Ishikawa (cell line): ENCODE measurements around the gene RFX4.

Source experiments
- CREB1 ChIP-seq: IDR thresholded peaks from 2 replicates; pipeline ENCODE4 v1.6.1; 2012; ENCODE audit warnings: low read depth
- EGR1 ChIP-seq: IDR thresholded peaks from 2 replicates; pipeline ENCODE4 v1.6.1; 2012
- EP300 ChIP-seq: IDR thresholded peaks from 2 replicates; pipeline ENCODE4 v1.6.1; 2012; ENCODE audit warnings: borderline replicate concordance
- NFIC ChIP-seq: IDR thresholded peaks from 2 replicates; pipeline ENCODE4 v1.6.1; 2012
- RAD21 ChIP-seq: IDR thresholded peaks from 2 replicates; pipeline ENCODE4 v1.6.1; 2012; ENCODE audit warnings: low read depth
- TAF1 ChIP-seq: IDR thresholded peaks from 2 replicates; pipeline ENCODE4 v1.6.1; 2012; ENCODE audit warnings: low read depth, mild to moderate bottlenecking
- TCF12 ChIP-seq: IDR thresholded peaks from 2 replicates; pipeline ENCODE4 v1.6.1; 2012; ENCODE audit warnings: low read depth
- YY1 ChIP-seq: IDR thresholded peaks from 2 replicates; pipeline ENCODE4 v1.6.1; 2012; ENCODE audit warnings: low read depth
- ZBTB7A ChIP-seq: IDR thresholded peaks from 2 replicates; pipeline ENCODE4 v1.6.1; 2012; ENCODE audit warnings: low read depth
- TF ChIP-seq, protein P1 (sequence below): IDR thresholded peaks from 2 replicates; pipeline ENCODE4 v1.6.1; 2012
- TF ChIP-seq, protein P2 (sequence below): IDR thresholded peaks from 2 replicates; pipeline ENCODE4 v1.6.1; 2012
- TF ChIP-seq, protein P3 (sequence below): IDR thresholded peaks from 2 replicates; pipeline ENCODE4 v1.6.1; 2012; ENCODE audit warnings: low read depth, mild to moderate bottlenecking

The RFX4 gene

DNA sequence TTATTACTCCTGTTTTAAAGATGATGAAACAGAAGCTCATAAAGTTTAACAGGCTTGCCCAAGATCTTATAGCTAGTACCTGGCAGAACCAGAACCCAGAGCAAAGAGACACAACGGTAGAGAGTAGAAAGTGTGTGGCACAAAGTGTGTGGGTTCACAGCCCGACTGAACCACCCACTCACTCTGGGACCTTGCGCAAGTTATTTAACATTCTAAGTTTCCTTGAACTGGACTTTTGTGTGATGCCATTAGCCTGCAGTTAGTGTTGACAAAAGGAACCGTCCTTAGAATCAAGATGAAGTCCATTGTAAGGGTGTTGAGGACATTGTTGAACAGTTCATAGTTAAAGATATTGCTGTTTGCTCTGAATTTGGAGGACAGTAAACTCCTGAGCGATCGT lies 161.8 kb downstream of the RFX4 start:
- TF ChIP-seq, protein P1, sequence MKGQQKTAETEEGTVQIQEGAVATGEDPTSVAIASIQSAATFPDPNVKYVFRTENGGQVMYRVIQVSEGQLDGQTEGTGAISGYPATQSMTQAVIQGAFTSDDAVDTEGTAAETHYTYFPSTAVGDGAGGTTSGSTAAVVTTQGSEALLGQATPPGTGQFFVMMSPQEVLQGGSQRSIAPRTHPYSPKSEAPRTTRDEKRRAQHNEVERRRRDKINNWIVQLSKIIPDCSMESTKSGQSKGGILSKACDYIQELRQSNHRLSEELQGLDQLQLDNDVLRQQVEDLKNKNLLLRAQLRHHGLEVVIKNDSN, result no peak
- TF ChIP-seq YY1 (no peak), TAF1 (no peak), NFIC (no peak), TCF12 (no peak), EGR1 (no peak), RAD21 (no peak)
- TF ChIP-seq, protein P2, sequence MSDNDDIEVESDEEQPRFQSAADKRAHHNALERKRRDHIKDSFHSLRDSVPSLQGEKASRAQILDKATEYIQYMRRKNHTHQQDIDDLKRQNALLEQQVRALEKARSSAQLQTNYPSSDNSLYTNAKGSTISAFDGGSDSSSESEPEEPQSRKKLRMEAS, result no peak

DNA sequence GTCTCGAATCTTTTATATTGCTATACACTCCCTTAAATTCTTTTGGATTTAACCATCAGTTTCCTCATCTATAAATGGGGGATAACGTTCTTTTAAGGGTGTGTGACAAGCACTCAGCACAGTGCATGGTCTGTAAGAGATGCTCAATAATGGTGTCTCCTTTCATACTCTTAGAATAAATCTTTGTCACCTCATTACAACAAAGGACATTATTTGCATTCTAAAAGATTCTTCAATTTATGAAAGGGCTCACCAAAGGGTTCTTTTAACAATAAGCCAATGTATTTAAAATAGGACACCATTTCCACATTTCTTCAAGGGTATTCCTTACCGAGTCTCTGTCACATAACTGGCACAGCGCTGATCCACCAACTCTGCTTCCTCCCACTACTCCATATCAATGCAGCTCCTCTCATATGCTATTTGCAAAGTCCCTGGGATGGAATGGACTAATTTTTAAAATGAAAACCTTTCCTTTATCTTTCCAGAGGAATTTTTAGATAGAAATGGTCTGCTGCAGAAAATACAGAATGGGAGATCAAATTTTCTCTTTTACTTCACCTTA lies 162.5 kb downstream of the RFX4 start:
- TF ChIP-seq, protein P3, sequence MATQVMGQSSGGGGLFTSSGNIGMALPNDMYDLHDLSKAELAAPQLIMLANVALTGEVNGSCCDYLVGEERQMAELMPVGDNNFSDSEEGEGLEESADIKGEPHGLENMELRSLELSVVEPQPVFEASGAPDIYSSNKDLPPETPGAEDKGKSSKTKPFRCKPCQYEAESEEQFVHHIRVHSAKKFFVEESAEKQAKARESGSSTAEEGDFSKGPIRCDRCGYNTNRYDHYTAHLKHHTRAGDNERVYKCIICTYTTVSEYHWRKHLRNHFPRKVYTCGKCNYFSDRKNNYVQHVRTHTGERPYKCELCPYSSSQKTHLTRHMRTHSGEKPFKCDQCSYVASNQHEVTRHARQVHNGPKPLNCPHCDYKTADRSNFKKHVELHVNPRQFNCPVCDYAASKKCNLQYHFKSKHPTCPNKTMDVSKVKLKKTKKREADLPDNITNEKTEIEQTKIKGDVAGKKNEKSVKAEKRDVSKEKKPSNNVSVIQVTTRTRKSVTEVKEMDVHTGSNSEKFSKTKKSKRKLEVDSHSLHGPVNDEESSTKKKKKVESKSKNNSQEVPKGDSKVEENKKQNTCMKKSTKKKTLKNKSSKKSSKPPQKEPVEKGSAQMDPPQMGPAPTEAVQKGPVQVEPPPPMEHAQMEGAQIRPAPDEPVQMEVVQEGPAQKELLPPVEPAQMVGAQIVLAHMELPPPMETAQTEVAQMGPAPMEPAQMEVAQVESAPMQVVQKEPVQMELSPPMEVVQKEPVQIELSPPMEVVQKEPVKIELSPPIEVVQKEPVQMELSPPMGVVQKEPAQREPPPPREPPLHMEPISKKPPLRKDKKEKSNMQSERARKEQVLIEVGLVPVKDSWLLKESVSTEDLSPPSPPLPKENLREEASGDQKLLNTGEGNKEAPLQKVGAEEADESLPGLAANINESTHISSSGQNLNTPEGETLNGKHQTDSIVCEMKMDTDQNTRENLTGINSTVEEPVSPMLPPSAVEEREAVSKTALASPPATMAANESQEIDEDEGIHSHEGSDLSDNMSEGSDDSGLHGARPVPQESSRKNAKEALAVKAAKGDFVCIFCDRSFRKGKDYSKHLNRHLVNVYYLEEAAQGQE, result no peak

DNA sequence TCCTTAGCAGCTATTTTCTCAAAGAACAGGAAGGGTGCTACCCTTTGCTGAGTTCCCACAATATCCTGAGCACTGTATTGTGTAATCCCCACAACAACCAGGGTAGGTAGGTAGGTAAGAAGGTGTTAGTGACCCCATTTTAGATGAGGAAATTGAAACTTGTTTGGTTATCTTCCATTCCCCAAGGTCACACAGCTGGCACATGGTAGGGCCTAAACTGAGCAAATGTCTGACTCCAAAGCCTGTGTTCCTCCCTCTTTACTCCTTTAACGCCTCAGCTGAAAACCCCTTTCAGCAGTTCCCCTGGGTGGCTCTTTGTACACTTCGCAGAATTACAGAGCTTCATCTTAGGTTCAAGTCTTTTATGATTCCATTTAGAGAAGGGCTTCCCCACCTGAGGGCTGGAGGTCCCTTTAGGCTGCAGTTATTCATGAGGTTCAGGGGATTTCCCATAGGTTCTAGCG lies 165.2 kb downstream of the RFX4 start:
- TF ChIP-seq TCF12 (no peak), YY1 (no peak), ZBTB7A (no peak), CREB1 (no peak), EP300 (no peak)
- TF ChIP-seq, protein P3, result no peak
- TF ChIP-seq, protein P2, result no peak

DNA sequence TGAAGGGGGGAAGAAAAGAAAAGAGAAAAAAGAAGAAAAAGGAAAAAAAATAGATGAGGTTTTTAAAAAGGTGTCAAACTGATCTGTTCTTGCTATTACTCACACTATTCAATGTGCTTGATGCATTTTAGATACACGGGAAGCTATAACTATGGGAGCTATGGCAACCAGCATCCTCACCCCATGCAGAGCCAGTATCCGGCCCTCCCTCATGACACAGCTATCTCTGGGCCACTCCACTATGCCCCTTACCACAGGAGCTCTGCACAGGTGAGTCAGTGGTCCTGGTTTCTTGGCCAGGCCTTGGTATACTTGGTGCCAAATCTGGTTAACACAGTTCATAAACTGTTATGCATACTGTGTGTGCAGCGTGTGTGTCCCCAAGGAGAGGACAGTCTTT lies 167.7 kb downstream of the RFX4 start:
- TF ChIP-seq, protein P2, result no peak
- no peak for TF ChIP-seq TAF1
- TF ChIP-seq NFIC, result no peak
- TF ChIP-seq, protein P1, result no peak
- no peak for TF ChIP-seq EGR1
- TF ChIP-seq, protein P3, result no peak
- no peak for TF ChIP-seq RAD21
- no peak for TF ChIP-seq TCF12
- no peak for TF ChIP-seq YY1

DNA sequence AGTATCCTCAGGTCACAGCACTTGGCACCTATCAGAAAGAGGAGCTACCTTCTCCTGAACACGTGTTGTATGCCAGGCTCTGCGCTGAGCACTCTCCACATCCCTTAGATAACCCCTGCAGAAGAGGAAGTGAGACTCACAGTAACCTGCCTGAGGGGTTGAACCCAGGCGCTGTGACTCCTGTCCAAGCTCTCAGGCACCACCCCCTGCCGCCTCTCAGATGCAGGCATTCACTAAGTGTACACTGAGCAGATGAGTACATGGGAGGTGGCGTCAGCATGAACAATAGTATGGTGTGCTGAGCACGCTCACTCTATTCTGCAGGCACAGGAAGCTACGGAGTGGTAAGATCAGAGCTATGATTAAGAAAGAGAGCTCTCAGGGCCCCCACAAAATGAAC lies 170.7 kb downstream of the RFX4 start:
- no peak for TF ChIP-seq RAD21
- TF ChIP-seq, protein P1, result no peak
- no peak for TF ChIP-seq TAF1
